GM18520 (cell line): ENCODE results near the gene CELA1.
"Not testable (repeated sequence)": the region's sequence is repeated elsewhere in the genome, so short reads cannot be mapped to it uniquely, and the experiment has no call there.

Source experiments
- ATAC-seq: cut with Tn5 transposase; IDR thresholded peaks from one replicate; pipeline ENCODE4 v1.9.1; 2021; ENCODE audit not compliant: unreplicated experiment

CELA1 gene

DNA sequence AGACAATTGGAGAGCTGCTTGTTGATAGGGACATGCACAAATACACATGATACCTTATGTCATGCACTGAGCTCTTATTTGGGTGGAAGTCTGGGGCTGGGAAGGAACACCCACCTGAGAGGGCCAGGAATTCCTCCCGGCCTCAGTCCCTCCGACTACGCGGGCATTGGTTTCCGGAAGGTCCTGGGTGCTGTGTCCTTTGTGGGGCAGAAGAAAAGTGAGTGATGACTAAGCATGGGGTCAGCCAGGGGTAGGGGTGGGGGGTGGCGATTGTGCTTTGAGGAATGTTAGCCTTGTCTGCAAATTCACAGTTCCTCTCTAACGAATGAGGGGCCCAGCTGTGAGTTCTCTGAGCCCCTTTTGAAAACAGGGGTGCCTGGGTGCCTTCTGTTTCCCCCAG lies 798 bp downstream of the CELA1 start:
- ATAC-seq: no peak

DNA sequence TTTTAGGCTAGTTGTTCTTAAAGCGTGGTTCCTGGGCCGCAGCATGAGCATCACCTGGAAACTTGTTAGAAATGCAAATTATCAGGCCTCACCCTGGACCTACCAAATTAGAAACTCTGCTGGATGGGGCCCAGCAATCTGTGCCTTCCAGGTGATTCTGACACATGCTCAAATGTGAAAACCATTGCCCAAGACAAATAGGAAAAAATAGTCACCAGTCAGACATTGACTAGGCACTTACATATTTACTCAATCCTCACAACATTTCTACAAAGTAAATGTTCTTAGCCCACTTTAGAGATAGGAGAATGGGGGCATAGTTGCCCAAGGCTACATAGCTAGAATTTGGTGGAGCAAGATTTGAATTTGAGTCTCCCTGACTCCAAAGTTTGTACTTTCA lies 3.3 kb downstream of the CELA1 start:
- ATAC-seq: no peak

DNA sequence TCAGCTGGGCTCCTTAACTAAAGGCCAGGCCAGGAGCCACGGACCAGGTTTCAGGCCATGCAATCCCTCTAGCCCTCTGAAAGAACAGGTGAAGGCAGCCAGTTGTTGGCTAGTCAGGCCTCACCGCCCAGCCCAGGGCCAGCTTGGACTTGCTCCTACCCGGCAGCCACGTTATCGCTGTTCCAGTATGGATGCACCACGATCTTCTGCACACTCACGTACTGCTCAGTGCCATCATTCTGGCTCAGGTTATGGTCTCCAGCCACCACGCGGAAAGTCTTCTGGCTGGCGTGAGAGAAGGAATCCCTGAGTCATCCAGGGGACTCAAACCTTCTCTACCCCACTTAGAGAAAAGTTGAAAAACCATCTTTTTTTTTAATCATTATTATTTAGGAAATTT lies 4.1 kb downstream of the CELA1 start:
- no peak for ATAC-seq

DNA sequence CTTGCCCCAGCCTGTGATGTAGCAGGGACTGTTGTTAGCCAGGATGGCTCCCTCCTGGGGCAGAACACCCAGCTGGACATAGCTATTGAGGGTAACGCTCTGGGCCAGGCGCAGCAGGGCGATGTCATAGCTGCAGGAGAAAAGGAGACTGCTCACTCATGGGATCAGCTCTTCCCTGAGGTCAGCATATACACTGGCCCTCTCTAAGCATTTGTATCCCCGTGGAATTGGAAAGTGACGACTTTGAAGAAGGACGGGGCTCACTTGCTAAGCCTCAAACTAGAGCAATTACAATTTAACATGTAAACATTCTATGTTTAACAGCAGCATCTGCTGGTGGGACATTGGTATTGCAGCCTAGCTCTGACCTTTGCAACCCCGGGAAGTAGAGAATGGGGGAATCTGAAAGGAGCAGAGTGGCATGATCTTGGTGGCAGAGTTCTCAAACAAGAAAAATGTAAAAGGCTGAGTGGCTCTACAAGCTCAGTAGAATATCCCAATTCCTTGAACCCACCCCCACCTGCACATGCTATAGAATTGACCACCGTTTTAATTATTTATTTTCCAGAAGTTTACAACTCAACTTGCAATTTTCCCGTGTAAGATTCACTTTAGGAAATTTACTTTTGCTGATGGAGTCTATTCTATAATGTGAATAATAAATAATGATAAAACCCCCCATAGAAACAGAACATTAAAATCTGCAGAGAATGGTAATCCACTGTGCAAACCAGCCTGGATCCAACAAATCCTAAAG lies 5.0 kb downstream of the CELA1 start:
- ATAC-seq: no peak

DNA sequence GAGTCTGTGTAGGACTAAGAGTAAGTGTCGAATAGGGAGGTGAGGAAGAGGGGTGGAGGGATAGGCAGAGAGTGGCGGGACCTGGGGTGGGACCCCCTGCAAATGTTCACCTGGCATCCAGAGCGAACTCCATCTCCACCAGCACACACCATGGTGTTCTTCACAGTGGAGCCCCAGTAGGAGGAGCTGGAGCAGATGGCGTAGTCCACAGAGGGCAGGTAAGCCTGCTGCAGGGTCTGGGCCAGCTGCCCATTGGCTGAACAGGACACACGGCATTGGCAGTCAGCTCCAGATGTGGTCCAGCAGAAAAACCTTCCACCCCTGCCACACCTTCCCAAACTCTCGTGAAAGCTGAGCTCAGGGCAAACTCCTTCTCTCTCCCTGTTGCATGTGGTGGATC lies 6.7 kb downstream of the CELA1 start:
- no peak for ATAC-seq

DNA sequence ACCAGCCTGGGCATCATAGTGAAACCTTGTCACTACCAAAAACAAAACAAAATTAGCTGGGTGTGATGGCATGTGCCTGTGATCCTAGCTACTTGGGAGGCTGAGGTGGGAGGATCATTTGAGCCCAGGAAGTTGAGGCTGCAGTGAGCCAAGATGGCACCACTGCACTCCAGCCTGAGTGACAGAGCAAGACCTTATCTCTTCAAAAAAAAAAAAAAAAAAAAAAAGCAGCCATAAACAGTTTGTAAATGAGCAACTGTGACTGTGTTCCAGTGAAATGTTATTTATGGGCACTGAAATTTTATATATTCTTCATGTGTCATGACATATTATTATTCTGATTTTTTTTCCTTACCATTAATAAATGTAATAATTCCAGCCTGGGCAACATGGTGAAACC lies 9.1 kb downstream of the CELA1 start:
- ATAC-seq: not testable (repeated sequence)

GRCh38 chr12:51335931-51336330 lies 10.5 kb downstream of the CELA1 start:
- ATAC-seq: no peak

DNA sequence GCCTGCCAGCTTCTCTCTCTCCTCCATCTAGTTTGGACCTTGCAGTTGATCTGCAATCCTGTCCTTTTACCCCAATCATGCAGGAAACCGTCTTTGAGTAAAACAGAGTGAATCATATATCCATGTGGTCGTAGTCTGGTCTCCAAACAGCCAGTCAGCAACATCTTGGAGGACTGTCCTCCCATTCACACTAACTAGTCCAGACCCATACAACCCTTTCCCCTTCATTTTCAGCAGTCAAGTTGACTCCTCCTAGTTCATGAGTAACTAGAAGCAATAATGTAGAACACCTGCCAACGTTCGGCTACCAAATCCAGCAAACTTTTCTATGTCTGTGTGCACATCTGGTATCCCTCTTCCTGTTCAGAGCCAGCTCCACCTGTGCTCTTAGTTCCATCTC lies 11.7 kb downstream of the CELA1 start:
- no peak for ATAC-seq

DNA sequence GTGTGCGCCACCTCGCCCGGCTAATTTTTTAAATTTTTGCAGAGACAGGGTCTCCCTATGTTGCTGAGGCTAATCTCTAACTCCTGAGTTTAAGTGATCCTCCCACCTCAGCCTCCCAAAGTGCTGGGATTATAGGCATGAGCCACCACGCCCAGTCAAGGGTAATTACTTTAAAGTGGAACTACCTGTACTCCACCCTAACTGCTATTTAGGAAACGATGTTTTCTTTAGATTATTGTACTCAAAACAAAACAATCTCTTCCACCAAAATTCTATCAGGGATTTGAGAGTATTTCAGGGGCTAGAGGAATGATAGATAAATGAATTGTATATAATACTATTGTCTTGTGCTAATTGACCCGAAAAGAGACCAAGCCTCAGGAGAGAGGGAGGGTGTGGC lies 12.9 kb downstream of the CELA1 start:
- no peak for ATAC-seq

- no peak for ATAC-seq
These were observed 16.3 kb downstream of the CELA1 start for GRCh38 chr12:51330186-51330585.

GRCh38 chr12:51329742-51330141 lies 16.7 kb downstream of the CELA1 start:
- no peak for ATAC-seq

DNA sequence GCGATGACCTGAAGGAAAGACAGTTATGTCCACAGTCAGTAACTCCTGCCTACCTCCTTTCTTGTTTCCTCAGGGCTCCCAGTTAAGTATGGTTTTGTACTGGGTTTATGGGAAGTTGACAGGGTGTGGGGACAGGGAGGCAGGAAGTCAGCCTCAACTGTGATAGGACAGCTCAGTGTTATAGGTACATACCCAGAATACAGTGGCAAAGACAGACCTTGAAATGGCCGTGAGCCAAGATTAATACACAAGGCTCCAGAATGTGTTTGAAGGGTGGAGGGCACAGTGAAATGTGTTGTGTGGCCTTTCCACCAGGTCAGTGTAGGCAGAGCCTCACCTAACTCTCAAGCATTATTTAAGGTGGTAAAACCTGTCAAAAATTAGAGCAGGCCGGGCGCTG lies 17.9 kb downstream of the CELA1 start:
- ATAC-seq: no peak

GRCh38 chr12:51326698-51327439 lies 19.6 kb downstream of the CELA1 start:
- no peak for ATAC-seq

GRCh38 chr12:51324953-51325352 lies 21.5 kb downstream of the CELA1 start:
- ATAC-seq: no peak

DNA sequence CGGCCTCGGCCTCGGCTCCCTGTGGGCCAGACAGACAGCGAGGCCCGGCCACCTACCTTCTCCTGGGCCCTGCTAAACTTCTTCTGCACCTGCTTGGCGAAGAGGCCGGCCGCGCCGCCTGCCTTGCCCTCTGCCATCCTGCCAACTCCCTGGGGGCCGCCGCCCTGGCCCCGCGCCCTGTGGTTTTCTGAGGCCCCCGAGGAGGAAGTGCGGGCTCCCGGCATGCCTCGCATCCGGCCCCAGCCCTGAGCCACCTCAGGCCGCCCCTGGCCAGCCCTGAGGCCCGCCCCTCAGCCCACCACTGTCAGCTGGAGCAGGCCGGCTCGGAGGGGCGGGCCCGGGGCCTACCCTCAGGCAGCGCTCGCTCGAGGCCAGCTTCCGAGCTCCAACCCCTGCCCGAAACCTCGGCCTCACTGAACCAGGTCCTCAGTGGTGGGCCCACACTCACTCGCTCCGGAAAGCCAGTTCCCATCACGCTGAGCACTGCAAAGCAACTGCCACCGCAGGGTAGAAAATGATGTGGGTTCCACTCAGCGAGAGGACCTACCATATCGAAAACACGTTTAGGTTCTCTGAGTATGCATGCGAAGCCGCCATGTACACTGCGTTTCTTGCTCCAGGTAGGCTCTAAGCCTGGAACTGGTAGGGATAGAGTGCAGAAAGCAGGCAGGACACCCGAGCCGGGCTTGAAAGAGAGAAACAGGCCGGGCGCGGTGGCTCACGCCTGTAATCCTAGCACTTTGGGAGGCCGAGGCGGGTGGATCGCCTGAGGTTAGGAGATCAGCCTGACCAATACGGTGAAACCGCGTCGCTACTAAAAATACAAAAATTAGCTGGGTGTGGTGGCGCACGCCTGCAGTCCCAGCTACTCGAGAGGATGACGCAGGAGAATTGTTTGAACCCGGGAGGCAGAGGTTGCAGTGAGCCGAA lies 22.2 kb downstream of the CELA1 start, which contains the start of gene BIN2:
BIN2 (minus strand) TSS at position 209 of the 930 bp plus-strand sequence; CDS start at position 137, 72 bp downstream.
- no peak for ATAC-seq

DNA sequence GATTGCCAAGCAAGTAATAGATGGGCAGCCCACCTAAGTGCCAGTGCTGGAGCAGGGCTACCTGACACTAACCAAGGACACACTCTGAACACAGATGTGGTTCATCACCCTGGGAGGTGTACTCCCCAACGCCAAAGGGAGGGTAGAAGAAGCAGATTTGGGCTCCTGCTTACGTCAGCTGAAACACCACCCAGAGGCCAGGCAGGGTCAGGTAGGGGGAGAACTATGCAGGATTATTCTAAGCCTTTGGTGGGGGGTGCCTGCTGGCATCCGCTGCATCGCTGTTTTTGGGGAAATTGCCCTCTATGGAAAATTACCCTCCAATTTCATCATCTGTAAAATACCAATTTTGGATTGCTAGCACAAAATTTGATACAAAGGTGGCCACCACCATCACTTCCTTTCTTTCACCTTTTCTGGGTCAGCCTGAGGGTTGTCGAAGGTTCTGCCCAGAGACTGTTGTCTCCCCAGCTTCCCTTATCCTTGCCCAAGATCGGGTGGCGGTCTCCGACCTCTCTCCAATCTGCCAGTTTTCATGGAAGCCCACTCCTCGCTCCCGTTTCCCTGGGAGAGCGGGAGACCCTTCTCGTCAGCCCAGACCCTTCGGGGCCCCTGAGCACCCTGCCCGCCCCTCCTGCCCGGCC lies 23.0 kb downstream of the CELA1 start:
- ATAC-seq: no peak

GRCh38 chr12:51322452-51322851 lies 24.0 kb downstream of the CELA1 start:
- no peak for ATAC-seq

GRCh38 chr12:51321882-51322281 lies 24.6 kb downstream of the CELA1 start:
- no peak for ATAC-seq

GRCh38 chr12:51320695-51321320 lies 25.7 kb downstream of the CELA1 start:
- no peak for ATAC-seq

GRCh38 chr12:51320311-51320694 lies 26.2 kb downstream of the CELA1 start:
- no peak for ATAC-seq
